Heart left ventricle (tissue), 16 donors: Measurements from ENCODE around the gene RUNX1. TPM values are rescaled to one million over a fixed set of nuclear protein-coding genes. Genes with fewer than 3 reads are reported as not detected.

Source experiments
- ATAC-seq, 4 donors: fragments of 200-7000 bp; cut with Tn5 transposase; one replicate each; pipeline ENCODE4 v1.9.1; 2020 to 2022; ENCODE audit warnings: moderate library complexity in 4 of 4, mild to moderate bottlenecking in 3 of 4, moderate number of reproducible peaks in 1 of 4
- DNase-seq, 5 donors: peaks; one replicate each; pipeline ENCODE4 v3.0.0-alpha.2; 2020
- H3K27ac ChIP-seq, 12 donors: fragments of 200-600 bp; sonication (generic) in 4 of 12; one replicate each; pipeline versions ENCODE4 v1.5.0 to v1.8.0; 2016 to 2022; ENCODE audit warnings: mild to moderate bottlenecking in 2 of 12
- H3K27me3 ChIP-seq, 9 donors: fragments of 200-600 bp; sonication (generic) in 2 of 9; one replicate each; pipeline versions ENCODE4 v1.5.1 to v1.8.0; 2016 to 2022; ENCODE audit warnings: mild to moderate bottlenecking in 3 of 9
- H3K36me3 ChIP-seq, 9 donors: fragments of 200-600 bp; sonication (generic) in 2 of 9; one replicate each; pipeline versions ENCODE4 v1.5.0 to v1.8.0; 2018 to 2022; ENCODE audit warnings: mild to moderate bottlenecking in 2 of 9
- H3K4me1 ChIP-seq, 12 donors: fragments of 200-600 bp; sonication (generic) in 4 of 12; one replicate each; pipeline versions ENCODE4 v1.5.0 to v1.8.0; 2016 to 2022; ENCODE audit warnings: mild to moderate bottlenecking in 3 of 12
- H3K4me3 ChIP-seq, 12 donors: fragments of 200-600 bp; sonication (generic) in 4 of 12; one replicate each; pipeline versions ENCODE4 v1.5.0 to v1.8.0; 2017 to 2022; ENCODE audit warnings: mild to moderate bottlenecking in 9 of 12, moderate library complexity in 4 of 12
- H3K9me3 ChIP-seq, 12 donors: fragments of 200-600 bp; sonication (generic) in 4 of 12; one replicate each; pipeline versions ENCODE4 v1.5.0 to v1.8.0; 2016 to 2022; ENCODE audit warnings: mild to moderate bottlenecking in 1 of 12
- POLR2A ChIP-seq, 2 donors: fragments of 450-650 bp; IDR thresholded peaks; one replicate each; pipeline ENCODE4 v1.6.1; 2017; ENCODE audit warnings: antibody characterized with exemption in 2 of 2, mild to moderate bottlenecking in 2 of 2, moderate library complexity in 2 of 2
- WGBS, 4 donors: extraction: QIAGEN DNeasy Blood & Tissue Kit in 2 of 4; methylation state at CpG; one replicate each; pipeline versions ENCODE4 v1.1.5 to v1.1.7; 2013 to 2018; 5-methylcytosine and 5-hydroxymethylcytosine counted together
- intact Hi-C, 10 donors: fragments of 100-400 bp; cut with DNase I; formaldehyde crosslinking; loops; one replicate each; pipeline versions ENCODE4 v1.11.1 to v1.14.2; 2022
- polyA plus RNA-seq, 2 donors: library from polyadenylated mRNA; stranded (reverse); fragments of 200-250 nt; gene quantifications; one replicate each; pipeline ENCODE4 v1.2.3, GENCODE V29; 2013
- total RNA-seq, 9 donors: library from RNA; depleted of rRNA in 2 of 9; stranded (reverse); fragments of >200 nt in 2 of 9; fragmentation: NEBNext Ultra II Directional in 3 of 9; extraction: Animal tissue kit (Norgen Biotek cat#: 25700) in 3 of 9; gene quantifications; one replicate each; pipeline versions ENCODE4 v1.1.0 to v1.2.4, GENCODE V29; 2016 to 2023
- TF ChIP-seq, protein P1 (sequence below), 12 donors: fragments of 200-600 bp; sonication (generic) in 4 of 12; IDR thresholded peaks; one replicate each; pipeline versions ENCODE4 v1.5.0 to v1.8.0; 2018 to 2022; ENCODE audit warnings: antibody characterized with exemption in 12 of 12, mild to moderate bottlenecking in 5 of 12
- donor health status: ischemic (EF 13 %, LVEDD 7.1; RV severe dilation, severe dysfunction).
- donor health status: healthy with polysubstance abuse.
- donor health status: DM: no; HTN: yes; CAD: no.
- donor health status: DM: no; HTN: no; CAD: no.
- donor health status: ischemic (EF 25% LVEDD 6.9; RV normal size, moderate dysfunction).
- donor health status: ischemic (EF 25% LVEDD 5.7; RV mildly dilated, moderate dysfunction).
- donor health status: healthy.
- donor health status: DM: yes; HTN: yes; CAD: no.
- donor health status: ischemic (EF 35%, LVEDD 5.7; RV mildly dilated, moderate dysfunction).
- donor health status: nonischemic (EF 11% LVEDD 7.7; RV severe dilation, severe dysfunction).
- donor health status: DM: yes; HTN: yes; CAD: no.
- donor health status: PGD.
- donor health status: ischemic (EF 29% LVEDD 5.4; RV normal size, mild dysfunction).
- donor health status: nonischemic (EF 23%, LVEDD 6.1; RV moderate dilation, normal function).

The RUNX1 gene
- total and polyA plus RNA-seq, 11 donors, result 0.61 to 54.5 (median 4.1) TPM

DNA sequence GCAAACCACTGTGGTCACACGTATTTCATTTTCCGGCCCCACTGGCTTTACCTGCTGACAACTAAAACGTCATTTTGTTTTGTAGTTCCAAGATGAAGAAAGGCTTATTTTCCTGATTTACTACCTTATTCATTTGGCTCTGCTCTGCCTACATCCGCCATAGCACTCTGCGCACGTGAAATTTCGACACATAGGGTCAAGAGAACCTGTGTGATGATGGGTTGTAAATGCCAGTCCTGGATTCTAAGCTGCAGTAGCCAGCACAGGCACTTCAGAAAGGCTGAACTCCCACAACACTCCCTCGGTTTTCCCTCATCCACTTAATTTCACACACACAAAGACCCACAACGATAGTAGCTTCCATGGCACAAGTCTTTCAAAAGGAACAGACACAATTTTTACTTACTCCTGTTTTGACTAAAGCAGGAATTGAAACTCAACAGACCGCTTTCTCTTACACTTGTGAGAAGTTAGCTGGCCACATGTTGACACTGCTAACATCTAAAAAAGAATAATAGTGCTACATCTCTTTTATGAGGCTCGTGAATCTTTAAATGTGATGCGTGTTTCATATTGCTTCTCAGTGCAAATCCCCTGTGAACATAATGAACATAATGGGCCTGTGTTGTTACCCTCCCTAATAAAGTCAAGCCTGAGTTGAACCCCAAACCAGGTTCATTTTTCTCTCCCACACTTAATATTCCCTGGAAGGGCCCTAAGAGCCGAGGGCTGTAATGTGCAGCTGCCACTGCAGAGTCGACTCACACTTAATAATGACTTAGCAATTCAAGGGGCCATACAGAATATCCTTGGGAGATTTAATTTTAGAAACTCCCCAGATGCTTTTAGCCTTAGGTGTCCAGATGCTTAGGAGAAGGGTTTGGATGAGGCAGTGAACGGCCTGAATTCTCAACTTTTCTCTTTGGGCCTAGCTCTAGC lies 1.5 kb upstream of the RUNX1 start:
- ATAC-seq (no peak), DNase-seq (no peak)
- Histone ChIP-seq H3K27me3 (peaks cover 0 to 3% (median 0%) of the 10 kb centered on the region in 9 donors), H3K36me3 (no peaks in the 10 kb centered on the region), H3K4me3 (no peak overlapping the region), H3K27ac (peak overlapping the region in 7 of 12 donors; percentile 2 to 76 (median 37)), H3K4me1 (peaks cover 0 to 55% (median 12%) of the 10 kb centered on the region in 12 donors), H3K9me3 (no peaks in the 10 kb centered on the region)
- WGBS, 4 donors, result 80 to 84% (median 80%) methylated on average over 15 of the region's 15 CpGs
- intact Hi-C loops, result loop anchor here in 8 of 10 donors (1.0 to 10.0 kb wide), 11 partner anchors 156 to 894 kb away; no protein-coding TSS in a partner anchor
- no peak for TF ChIP-seq POLR2A (IDR thresholded peaks at IDR 0.05)
- TF ChIP-seq, protein P1, sequence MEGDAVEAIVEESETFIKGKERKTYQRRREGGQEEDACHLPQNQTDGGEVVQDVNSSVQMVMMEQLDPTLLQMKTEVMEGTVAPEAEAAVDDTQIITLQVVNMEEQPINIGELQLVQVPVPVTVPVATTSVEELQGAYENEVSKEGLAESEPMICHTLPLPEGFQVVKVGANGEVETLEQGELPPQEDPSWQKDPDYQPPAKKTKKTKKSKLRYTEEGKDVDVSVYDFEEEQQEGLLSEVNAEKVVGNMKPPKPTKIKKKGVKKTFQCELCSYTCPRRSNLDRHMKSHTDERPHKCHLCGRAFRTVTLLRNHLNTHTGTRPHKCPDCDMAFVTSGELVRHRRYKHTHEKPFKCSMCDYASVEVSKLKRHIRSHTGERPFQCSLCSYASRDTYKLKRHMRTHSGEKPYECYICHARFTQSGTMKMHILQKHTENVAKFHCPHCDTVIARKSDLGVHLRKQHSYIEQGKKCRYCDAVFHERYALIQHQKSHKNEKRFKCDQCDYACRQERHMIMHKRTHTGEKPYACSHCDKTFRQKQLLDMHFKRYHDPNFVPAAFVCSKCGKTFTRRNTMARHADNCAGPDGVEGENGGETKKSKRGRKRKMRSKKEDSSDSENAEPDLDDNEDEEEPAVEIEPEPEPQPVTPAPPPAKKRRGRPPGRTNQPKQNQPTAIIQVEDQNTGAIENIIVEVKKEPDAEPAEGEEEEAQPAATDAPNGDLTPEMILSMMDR (IDR thresholded peaks at IDR 0.05), result no peak

DNA sequence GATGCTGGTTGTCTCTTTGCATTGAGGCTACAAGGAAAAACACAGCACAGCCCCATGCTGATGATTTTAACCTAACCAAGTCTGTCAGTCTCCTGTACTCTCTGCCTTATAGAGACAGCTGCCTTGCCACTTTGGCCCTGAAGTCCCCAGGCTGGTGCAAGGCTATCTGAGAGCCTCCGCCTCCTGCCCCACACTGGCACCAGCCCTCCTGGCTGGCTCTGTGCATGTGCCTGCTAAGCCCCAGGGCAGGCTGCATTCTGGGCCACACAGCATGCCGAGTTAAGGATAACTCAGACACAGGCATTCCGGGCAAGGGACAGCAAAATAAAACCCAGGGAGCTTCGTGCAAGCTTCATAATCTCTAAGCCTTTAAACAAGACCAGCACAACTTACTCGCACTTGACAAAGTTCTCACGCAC lies 910 bp downstream of the RUNX1 start:
- Histone ChIP-seq H3K27me3 (peaks cover 0 to 11% (median 0%) of the 10 kb centered on the region in 9 donors), H3K9me3 (no peaks in the 10 kb centered on the region), H3K4me1 (peaks cover 0 to 79% (median 8%) of the 10 kb centered on the region in 12 donors), H3K27ac (peak overlapping the region in 3 of 12 donors; percentile 33 to 86 (median 50)), H3K36me3 (no peaks in the 10 kb centered on the region), H3K4me3 (peak overlapping the region in 8 of 12 donors; percentile 3 to 68 (median 34))
- ATAC-seq (no peak), DNase-seq (peak in 3 of 5 donors; percentile 27 to 68 (median 28))
- intact Hi-C loops, result loop anchor here in 5 of 10 donors (5.0 to 10.0 kb wide), 5 partner anchors 153 to 897 kb away; no protein-coding TSS in a partner anchor
- WGBS, 4 donors, result 65 to 78% (median 77%) methylated on average over 5 to 6 of the region's 6 CpGs
- TF ChIP-seq, protein P1 (IDR thresholded peaks at IDR 0.05), result no peak
- no peak for TF ChIP-seq POLR2A (IDR thresholded peaks at IDR 0.05)

DNA sequence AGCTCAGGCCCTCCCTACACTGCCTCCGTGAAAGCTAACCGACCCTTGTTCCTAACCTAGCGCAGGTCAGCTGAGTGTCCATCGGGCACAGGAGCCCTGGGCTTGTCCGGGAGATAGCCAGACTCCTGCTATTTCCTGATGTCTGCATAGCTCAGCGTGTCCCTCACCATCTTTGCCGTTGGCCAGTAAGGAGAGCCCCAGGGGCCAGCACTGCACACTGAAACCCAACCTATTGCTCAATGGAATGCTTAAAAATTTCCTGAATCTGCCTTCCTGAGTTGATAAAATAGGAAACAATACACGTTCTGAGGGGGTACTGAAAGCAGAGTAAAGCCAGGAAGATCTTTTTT lies 2.2 kb downstream of the RUNX1 start:
- H3K27ac ChIP-seq, result peak overlapping the region in 5 of 12 donors; percentile 2 to 92 (median 13)
- peaks cover 0 to 86% (median 8%) of the 10 kb centered on the region in 12 donors for H3K4me1 ChIP-seq
- ATAC-seq, result peak in 1 of 4 donors; percentile 44
- H3K27me3 ChIP-seq, result peaks cover 0 to 14% (median 0%) of the 10 kb centered on the region in 9 donors
- no peaks in the 10 kb centered on the region for H3K36me3 ChIP-seq
- intact Hi-C loops, result loop anchor here in 5 of 10 donors (5.0 to 10.0 kb wide), 5 partner anchors 152 to 898 kb away; no protein-coding TSS in a partner anchor
- 29 to 48% (median 34%) methylated on average over 8 of the region's 8 CpGs for WGBS, 4 donors
- H3K9me3 ChIP-seq, result no peaks in the 10 kb centered on the region
- TF ChIP-seq, protein P1 (IDR thresholded peaks at IDR 0.05), result no peak
- TF ChIP-seq POLR2A (IDR thresholded peaks at IDR 0.05), result no peak
- peak overlapping the region in 8 of 12 donors; percentile 4 to 68 (median 34) for H3K4me3 ChIP-seq
- peak in 1 of 5 donors; percentile 33 for DNase-seq

DNA sequence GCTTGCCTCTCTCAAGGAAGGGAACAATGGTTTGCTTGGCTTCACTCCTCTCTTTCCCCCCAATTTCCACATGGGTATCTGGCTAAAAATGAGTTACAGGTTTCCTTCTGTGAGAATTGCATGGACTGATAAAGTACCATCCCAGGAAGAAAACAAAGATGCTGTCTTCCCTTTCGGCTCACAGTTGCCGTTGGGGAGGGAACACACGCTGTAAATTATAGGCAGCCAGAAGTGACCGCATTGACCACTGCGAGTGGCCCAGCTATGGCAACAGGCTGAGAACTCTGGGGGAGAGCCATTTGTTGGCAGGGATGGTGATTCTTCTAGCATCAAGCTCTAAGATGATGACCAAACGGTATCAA lies 2.9 kb downstream of the RUNX1 start:
- Histone ChIP-seq H3K27me3 (peaks cover 0 to 14% (median 0%) of the 10 kb centered on the region in 9 donors), H3K9me3 (no peaks in the 10 kb centered on the region), H3K27ac (peak overlapping the region in 1 of 12 donors; percentile 92), H3K4me3 (peak overlapping the region in 4 of 12 donors; percentile 31 to 68 (median 42)), H3K36me3 (no peaks in the 10 kb centered on the region), H3K4me1 (peaks cover 0 to 85% (median 6%) of the 10 kb centered on the region in 12 donors)
- DNase-seq (no peak), ATAC-seq (no peak)
- intact Hi-C loops, result loop anchor here in 5 of 10 donors (5.0 to 10.0 kb wide), 5 partner anchors 151 to 899 kb away; no protein-coding TSS in a partner anchor
- TF ChIP-seq, protein P1 (IDR thresholded peaks at IDR 0.05), result no peak
- no peak for TF ChIP-seq POLR2A (IDR thresholded peaks at IDR 0.05)
- 76 to 93% (median 85%) methylated on average over 6 of the region's 6 CpGs for WGBS, 4 donors
